ENCODE data around the gene ANP32A. TPM values are rescaled to one million over a fixed set of nuclear protein-coding genes. Genes with fewer than 3 reads are reported as not detected.

The ANP32A gene
- total and polyA plus RNA-seq, 8 donors, result 34.4 to 112 (median 68.7) TPM

DNA sequence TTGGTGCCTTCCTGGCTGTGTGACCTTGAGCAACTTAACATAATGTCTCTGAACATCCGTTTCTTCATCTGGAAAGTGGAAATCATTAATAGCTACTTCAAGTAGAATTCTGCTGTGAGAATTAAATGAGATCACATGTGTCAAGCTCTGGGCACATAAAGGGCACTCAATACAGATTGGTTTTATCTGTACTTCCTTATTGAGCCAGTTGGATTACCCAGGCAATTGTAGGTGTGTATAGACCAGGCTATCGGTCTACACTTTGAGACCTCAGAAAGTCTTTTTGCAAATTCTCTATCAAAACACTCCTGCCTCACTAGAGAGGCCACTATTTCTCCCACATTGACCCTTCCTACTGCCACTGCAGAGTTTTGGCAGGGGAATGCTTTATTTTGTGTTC is 47.7 kb downstream of the ANP32A start:
- intact Hi-C loops (cut with DNase I; ENCODE audit: low total_unique reads), result no loop called here
- no peak for TF ChIP-seq POLR2A (IDR thresholded peaks at IDR 0.05)
- no peak for TF ChIP-seq EP300 (IDR thresholded peaks at IDR 0.05)
- no peak for TF ChIP-seq POLR2AphosphoS5 (IDR thresholded peaks at IDR 0.05)
- TF ChIP-seq, protein P1, sequence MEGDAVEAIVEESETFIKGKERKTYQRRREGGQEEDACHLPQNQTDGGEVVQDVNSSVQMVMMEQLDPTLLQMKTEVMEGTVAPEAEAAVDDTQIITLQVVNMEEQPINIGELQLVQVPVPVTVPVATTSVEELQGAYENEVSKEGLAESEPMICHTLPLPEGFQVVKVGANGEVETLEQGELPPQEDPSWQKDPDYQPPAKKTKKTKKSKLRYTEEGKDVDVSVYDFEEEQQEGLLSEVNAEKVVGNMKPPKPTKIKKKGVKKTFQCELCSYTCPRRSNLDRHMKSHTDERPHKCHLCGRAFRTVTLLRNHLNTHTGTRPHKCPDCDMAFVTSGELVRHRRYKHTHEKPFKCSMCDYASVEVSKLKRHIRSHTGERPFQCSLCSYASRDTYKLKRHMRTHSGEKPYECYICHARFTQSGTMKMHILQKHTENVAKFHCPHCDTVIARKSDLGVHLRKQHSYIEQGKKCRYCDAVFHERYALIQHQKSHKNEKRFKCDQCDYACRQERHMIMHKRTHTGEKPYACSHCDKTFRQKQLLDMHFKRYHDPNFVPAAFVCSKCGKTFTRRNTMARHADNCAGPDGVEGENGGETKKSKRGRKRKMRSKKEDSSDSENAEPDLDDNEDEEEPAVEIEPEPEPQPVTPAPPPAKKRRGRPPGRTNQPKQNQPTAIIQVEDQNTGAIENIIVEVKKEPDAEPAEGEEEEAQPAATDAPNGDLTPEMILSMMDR (IDR thresholded peaks at IDR 0.05), result no peak
- no peak overlapping the region for H3K4me3 ChIP-seq
- H3K9me3 ChIP-seq, result no peaks in the 10 kb centered on the region
- 64 to 76% (median 69%) methylated on average over 2 of the region's 2 CpGs for WGBS, 5 donors
- peaks cover 0 to 19% (median 8%) of the 10 kb centered on the region in 4 donors for H3K4me1 ChIP-seq
- DNase-seq, result no peak
- H3K36me3 ChIP-seq, result peaks cover 0 to 8% (median 8%) of the 10 kb centered on the region in 4 donors
- no peaks in the 10 kb centered on the region for H3K27me3 ChIP-seq
- H3K27ac ChIP-seq, result no peak overlapping the region

DNA sequence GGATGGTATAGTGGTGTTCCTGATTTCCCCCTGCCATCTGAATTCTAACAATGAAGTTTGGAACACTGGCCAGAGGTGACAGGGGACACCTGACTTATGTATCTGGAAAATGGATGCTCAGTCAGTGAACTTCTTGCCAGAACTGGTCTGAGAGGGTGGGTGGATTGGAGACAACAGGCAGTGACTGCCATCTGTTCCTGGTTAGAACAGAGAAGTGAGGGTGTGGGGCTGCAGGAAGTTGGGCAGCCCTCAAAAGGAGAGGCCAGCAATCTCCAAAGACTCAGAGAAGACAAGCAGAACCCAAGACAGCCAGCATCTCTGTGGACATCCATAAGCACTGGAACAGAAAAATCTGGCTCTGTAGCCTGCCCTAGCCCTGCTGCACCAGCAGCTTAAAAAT is 50.5 kb downstream of the ANP32A start:
- no peaks in the 10 kb centered on the region for H3K27me3 ChIP-seq
- TF ChIP-seq, protein P1 (IDR thresholded peaks at IDR 0.05), result no peak
- TF ChIP-seq EP300 (IDR thresholded peaks at IDR 0.05), result no peak
- no peak for TF ChIP-seq POLR2AphosphoS5 (IDR thresholded peaks at IDR 0.05)
- TF ChIP-seq POLR2A (IDR thresholded peaks at IDR 0.05), result no peak
- H3K4me1 ChIP-seq, result peaks cover 0 to 4% (median 0%) of the 10 kb centered on the region in 4 donors
- H3K27ac ChIP-seq, result no peak overlapping the region
- no peak for DNase-seq
- H3K4me3 ChIP-seq, result no peak overlapping the region
- intact Hi-C loops (cut with DNase I; ENCODE audit: low total_unique reads), result no loop called here
- no peaks in the 10 kb centered on the region for H3K36me3 ChIP-seq
- no peaks in the 10 kb centered on the region for H3K9me3 ChIP-seq

DNA sequence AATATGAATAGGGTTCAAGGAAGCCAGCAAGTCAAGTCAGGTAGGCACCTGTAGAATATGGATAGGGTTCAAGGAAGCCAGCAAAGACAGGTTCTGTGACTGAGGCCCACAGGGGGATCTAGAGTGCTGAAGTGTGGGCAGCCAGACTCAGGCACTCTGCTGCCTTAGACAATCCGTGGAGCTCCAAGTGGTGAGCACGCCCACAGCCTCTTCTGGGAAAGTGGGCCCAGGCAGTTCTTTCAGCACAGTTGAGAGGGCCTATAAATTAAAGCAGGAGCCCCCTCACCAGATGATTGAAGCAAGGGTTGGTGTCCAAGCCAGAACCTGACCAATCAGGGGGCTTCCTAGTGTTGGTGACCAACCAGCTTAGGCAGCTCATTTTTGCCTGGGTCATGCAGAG is 51.0 kb downstream of the ANP32A start:
- WGBS, 5 donors, result 82 to 97% (median 89%) methylated on average over 2 of the region's 2 CpGs
- no peak overlapping the region for H3K27ac ChIP-seq

DNA sequence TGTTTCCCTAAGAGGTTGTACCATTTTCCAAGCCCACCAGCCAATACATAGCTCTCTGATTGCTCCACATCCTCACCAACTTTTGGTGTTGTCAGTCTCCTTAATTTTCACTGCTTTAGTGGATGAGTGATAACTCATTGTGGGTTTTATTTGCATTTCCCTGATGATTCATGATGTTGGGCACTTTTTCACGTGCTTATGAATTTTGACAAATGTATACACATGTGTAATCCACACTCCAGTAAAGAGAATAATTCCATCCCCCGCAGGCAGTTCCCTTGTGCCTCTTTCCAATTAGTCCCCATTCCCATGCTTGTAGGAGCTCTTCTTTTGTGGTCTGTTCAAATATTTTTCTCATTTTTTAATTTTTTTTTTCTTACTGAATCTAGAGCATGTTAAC is 52.4 kb downstream of the ANP32A start:
- TF ChIP-seq POLR2A (IDR thresholded peaks at IDR 0.05) (no peak), POLR2AphosphoS5 (IDR thresholded peaks at IDR 0.05) (no peak), EP300 (IDR thresholded peaks at IDR 0.05) (no peak)
- TF ChIP-seq, protein P1 (IDR thresholded peaks at IDR 0.05), result no peak
- Histone ChIP-seq H3K27me3 (no peaks in the 10 kb centered on the region), H3K36me3 (no peaks in the 10 kb centered on the region), H3K27ac (no peak overlapping the region), H3K4me3 (no peak overlapping the region), H3K4me1 (no peaks in the 10 kb centered on the region), H3K9me3 (no peaks in the 10 kb centered on the region)
- no peak for DNase-seq
- 2 to 44% (median 8%) methylated on average over 2 of the region's 2 CpGs for WGBS, 5 donors
- intact Hi-C loops (cut with DNase I; ENCODE audit: low total_unique reads), result no loop called here

More for the DNA sequence above, 51.0 kb downstream of the ANP32A start:
- H3K4me1 ChIP-seq, result no peaks in the 10 kb centered on the region
- H3K27me3 ChIP-seq, result no peaks in the 10 kb centered on the region
- TF ChIP-seq POLR2A (IDR thresholded peaks at IDR 0.05) (no peak), EP300 (IDR thresholded peaks at IDR 0.05) (no peak), POLR2AphosphoS5 (IDR thresholded peaks at IDR 0.05) (no peak)
- TF ChIP-seq, protein P1 (IDR thresholded peaks at IDR 0.05), result no peak
- intact Hi-C loops (cut with DNase I; ENCODE audit: low total_unique reads), result no loop called here
- DNase-seq, result no peak
- H3K9me3 ChIP-seq, result no peaks in the 10 kb centered on the region
- no peak overlapping the region for H3K4me3 ChIP-seq
- no peaks in the 10 kb centered on the region for H3K36me3 ChIP-seq
